ENCODE measurements around the gene CALD1. TPM values are rescaled to one million over a fixed set of nuclear protein-coding genes. Genes with fewer than 3 reads are reported as not detected.
A peak's percentile ranks its signal among the peaks of the same experiment; 100 is the strongest.

CALD1 gene
- total RNA-seq, 1 experiment from 2014 or later = 230 TPM

- peak; percentile 54 for DNase-seq (ENCODE audit: low read depth)
Measured at GRCh38 chr7:134922720-134923704, 143.6 kb downstream of the CALD1 start.

GRCh38 chr7:134925766-134926165 is 146.3 kb downstream of the CALD1 start:
- DNase-seq (ENCODE audit: low read depth) = no peak

GRCh38 chr7:134926396-134926795 is 147.0 kb downstream of the CALD1 start:
- no peak for DNase-seq (ENCODE audit: low read depth)

GRCh38 chr7:134927076-134927475 is 147.6 kb downstream of the CALD1 start:
- no peak for DNase-seq (ENCODE audit: low read depth)

- no peak for DNase-seq (ENCODE audit: low read depth)
Measured at GRCh38 chr7:134927723-134928122, 148.3 kb downstream of the CALD1 start.

- DNase-seq (ENCODE audit: low read depth) = no peak
Measured at GRCh38 chr7:134928554-134928953, 149.1 kb downstream of the CALD1 start.

GRCh38 chr7:134931487-134931886 is 152.1 kb downstream of the CALD1 start:
- peak; percentile 52 for DNase-seq (ENCODE audit: low read depth)

- DNase-seq (ENCODE audit: low read depth) = no peak
Measured at GRCh38 chr7:134932707-134933370, 153.4 kb downstream of the CALD1 start.

- DNase-seq (ENCODE audit: low read depth) = no peak
Measured at GRCh38 chr7:134933460-134934068, 154.1 kb downstream of the CALD1 start.

- peak; percentile 44 for DNase-seq (ENCODE audit: low read depth)
Measured at GRCh38 chr7:134935701-134936100, 156.3 kb downstream of the CALD1 start.

- DNase-seq (ENCODE audit: low read depth) = no peak
Measured at GRCh38 chr7:134936893-134937510, 157.6 kb downstream of the CALD1 start.

- DNase-seq (ENCODE audit: low read depth) = no peak
Measured at GRCh38 chr7:134938141-134938540, 158.7 kb downstream of the CALD1 start.

- DNase-seq (ENCODE audit: low read depth) = no peak
Measured at GRCh38 chr7:134939136-134939535, 159.7 kb downstream of the CALD1 start.

GRCh38 chr7:134940729-134941128 is 161.3 kb downstream of the CALD1 start:
- DNase-seq (ENCODE audit: low read depth) = no peak

- DNase-seq (ENCODE audit: low read depth) = peak; percentile 89
Measured at GRCh38 chr7:134941185-134941900, 161.9 kb downstream of the CALD1 start.

GRCh38 chr7:134941952-134942351 is 162.5 kb downstream of the CALD1 start:
- DNase-seq (ENCODE audit: low read depth) = no peak

GRCh38 chr7:134942690-134943466 is 163.4 kb downstream of the CALD1 start:
- DNase-seq (ENCODE audit: low read depth) = no peak

GRCh38 chr7:134943785-134944400 is 164.5 kb downstream of the CALD1 start:
- DNase-seq (ENCODE audit: low read depth) = peak; percentile 33

- no peak for DNase-seq (ENCODE audit: low read depth)
Measured at GRCh38 chr7:134945691-134946090, 166.3 kb downstream of the CALD1 start.

GRCh38 chr7:134946260-134946659 is 166.8 kb downstream of the CALD1 start:
- no peak for DNase-seq (ENCODE audit: low read depth)

Data from LHCN-M2 (cell line).